Measurements from ENCODE around the gene TMEM14A. TPM values are rescaled to one million over a fixed set of nuclear protein-coding genes. Genes with fewer than 3 reads are reported as not detected.

Gene TMEM14A
- total RNA-seq, 2 experiments from 2014 or later, result 3.4 TPM

DNA sequence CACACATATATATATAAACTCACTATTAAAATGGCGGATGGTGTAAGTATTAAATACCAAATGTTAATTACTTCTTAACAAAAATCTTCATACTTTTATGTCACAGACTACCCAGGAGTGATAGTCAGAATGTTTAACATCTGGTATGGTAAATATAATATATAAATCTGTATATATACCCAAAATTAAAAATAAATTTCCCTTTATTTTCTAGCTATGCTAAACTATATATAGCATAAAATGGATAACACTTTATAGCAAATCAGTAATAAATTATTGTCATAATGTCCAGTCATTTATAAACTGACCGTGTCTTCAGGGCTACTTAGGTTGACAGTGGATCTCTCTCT is 55.3 kb downstream of the TMEM14A start:
- DNase-seq (no peak), ATAC-seq (ENCODE audit: poor library complexity) (no peak)
- POLR2A ChIA-PET, result no interaction called here
- Histone ChIP-seq H3K9me3 (ENCODE audit: control insufficient read depth in 1 of 2, insufficient read depth in 1 of 2, low read length in 2 of 2) (no peaks in the 10 kb centered on the region), H3K36me3 (ENCODE audit: insufficient read depth, low read length) (no peaks in the 10 kb centered on the region), H3K27me3 (ENCODE audit: control insufficient read depth in 1 of 2, insufficient read depth in 2 of 2, low read length in 2 of 2) (no peaks in the 10 kb centered on the region), H3K4me3 (ENCODE audit: low read length) (no peak overlapping the region), H3K27ac (ENCODE audit: low read depth in 1 of 2, low read length in 2 of 2) (no peak overlapping the region), H3K4me1 (ENCODE audit: insufficient read depth, low read length) (no peaks in the 10 kb centered on the region)
- Mint-ChIP-seq H3K9me3 (no peaks in the 10 kb centered on the region), H3K36me3 (ENCODE audit: low read depth) (no peaks in the 10 kb centered on the region), H3K27me3 (no peaks in the 10 kb centered on the region), H3K4me3 (no peak overlapping the region), H3K27ac (no peak overlapping the region), H3K4me1 (ENCODE audit: low read depth) (no peaks in the 10 kb centered on the region)
- CTCF ChIA-PET, result no interaction called here
- intact Hi-C loops (cut with DNase I, micrococcal nuclease), result loop anchor here (10.0 kb wide), 1 partner anchor 759 kb away; no protein-coding TSS in a partner anchor
- TF ChIP-seq, protein P1, sequence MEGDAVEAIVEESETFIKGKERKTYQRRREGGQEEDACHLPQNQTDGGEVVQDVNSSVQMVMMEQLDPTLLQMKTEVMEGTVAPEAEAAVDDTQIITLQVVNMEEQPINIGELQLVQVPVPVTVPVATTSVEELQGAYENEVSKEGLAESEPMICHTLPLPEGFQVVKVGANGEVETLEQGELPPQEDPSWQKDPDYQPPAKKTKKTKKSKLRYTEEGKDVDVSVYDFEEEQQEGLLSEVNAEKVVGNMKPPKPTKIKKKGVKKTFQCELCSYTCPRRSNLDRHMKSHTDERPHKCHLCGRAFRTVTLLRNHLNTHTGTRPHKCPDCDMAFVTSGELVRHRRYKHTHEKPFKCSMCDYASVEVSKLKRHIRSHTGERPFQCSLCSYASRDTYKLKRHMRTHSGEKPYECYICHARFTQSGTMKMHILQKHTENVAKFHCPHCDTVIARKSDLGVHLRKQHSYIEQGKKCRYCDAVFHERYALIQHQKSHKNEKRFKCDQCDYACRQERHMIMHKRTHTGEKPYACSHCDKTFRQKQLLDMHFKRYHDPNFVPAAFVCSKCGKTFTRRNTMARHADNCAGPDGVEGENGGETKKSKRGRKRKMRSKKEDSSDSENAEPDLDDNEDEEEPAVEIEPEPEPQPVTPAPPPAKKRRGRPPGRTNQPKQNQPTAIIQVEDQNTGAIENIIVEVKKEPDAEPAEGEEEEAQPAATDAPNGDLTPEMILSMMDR (IDR thresholded peaks at IDR 0.05), result no peak

DNA sequence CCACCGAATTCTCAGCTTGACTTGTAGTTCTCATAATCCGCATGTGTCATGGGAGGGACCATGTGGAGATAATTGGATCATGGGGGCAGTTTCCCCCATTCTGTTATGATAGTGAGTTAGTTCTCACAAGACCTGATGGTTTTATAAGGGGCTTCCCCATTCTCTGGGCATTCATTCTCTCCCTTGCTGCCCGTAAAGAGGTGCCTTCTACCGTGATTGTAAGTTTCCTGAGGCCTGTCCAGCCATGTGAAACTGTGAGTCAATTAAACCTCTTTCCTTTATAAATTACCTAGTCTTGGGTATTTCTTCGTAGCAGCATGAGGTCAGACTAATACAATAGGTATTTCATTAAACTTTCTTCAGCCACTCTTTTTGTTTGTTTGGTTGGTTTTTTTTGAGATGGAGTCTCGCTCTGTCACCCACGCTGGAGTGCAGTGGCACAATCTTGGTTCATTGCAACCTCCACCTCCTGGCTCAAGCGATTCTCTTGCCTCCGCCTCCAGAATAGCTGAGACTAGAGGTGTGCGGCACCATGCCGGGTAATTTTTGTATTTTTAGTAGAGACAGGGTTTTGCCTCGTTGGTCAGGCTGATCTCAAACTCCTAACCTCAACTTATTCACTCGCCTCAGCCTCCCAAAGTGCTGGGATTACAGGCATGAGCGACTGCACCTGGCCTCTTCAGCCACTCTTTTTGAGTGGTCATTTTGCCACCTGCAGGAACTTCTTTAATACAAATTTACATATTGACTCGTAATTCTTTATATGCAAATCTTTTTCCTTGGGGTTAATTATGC is 56.0 kb downstream of the TMEM14A start:
- CTCF ChIA-PET, result no interaction called here
- no peaks in the 10 kb centered on the region for H3K27me3 ChIP-seq (ENCODE audit: control insufficient read depth in 1 of 2, insufficient read depth in 2 of 2, low read length in 2 of 2)
- no peak overlapping the region for H3K27ac Mint-ChIP-seq
- DNase-seq (no peak), ATAC-seq (ENCODE audit: poor library complexity) (no peak)
- H3K9me3 ChIP-seq (ENCODE audit: control insufficient read depth in 1 of 2, insufficient read depth in 1 of 2, low read length in 2 of 2), result no peaks in the 10 kb centered on the region
- no peaks in the 10 kb centered on the region for H3K36me3 ChIP-seq (ENCODE audit: insufficient read depth, low read length)
- H3K36me3 Mint-ChIP-seq (ENCODE audit: low read depth), result no peaks in the 10 kb centered on the region
- TF ChIP-seq, protein P1 (IDR thresholded peaks at IDR 0.05), result no peak
- intact Hi-C loops (cut with DNase I, micrococcal nuclease), result loop anchor here (10.0 kb wide), 1 partner anchor 758 kb away; no protein-coding TSS in a partner anchor
- no peaks in the 10 kb centered on the region for H3K9me3 Mint-ChIP-seq
- H3K27ac ChIP-seq (ENCODE audit: low read depth in 1 of 2, low read length in 2 of 2), result no peak overlapping the region
- no peaks in the 10 kb centered on the region for H3K4me1 Mint-ChIP-seq (ENCODE audit: low read depth)
- no peaks in the 10 kb centered on the region for H3K4me1 ChIP-seq (ENCODE audit: insufficient read depth, low read length)
- POLR2A ChIA-PET, result no interaction called here
- no peak overlapping the region for H3K4me3 ChIP-seq (ENCODE audit: low read length)
- no peak overlapping the region for H3K4me3 Mint-ChIP-seq
- H3K27me3 Mint-ChIP-seq, result no peaks in the 10 kb centered on the region

DNA sequence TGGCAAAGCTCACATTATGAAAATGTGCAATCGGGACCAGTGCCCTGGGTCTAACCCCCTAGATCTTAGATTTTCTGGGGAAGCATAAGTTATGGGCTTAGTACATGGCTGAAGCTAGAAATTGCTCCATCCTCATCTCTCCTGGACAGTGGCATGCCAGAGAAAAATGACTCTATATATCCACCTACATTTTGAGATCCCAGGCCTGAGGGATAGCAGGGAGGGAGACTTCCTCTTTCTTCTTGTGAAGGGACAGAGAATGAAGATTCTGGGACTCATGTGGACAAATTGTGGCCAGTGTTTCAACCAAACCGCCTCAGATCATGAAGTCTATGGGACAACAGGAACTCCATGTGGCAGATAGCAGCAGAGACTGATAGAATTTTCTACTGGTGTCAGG is 57.0 kb downstream of the TMEM14A start:
- no peak overlapping the region for H3K4me3 ChIP-seq (ENCODE audit: low read length)
- no peaks in the 10 kb centered on the region for H3K4me1 ChIP-seq (ENCODE audit: insufficient read depth, low read length)
- Mint-ChIP-seq H3K4me1 (ENCODE audit: low read depth) (no peaks in the 10 kb centered on the region), H3K9me3 (no peaks in the 10 kb centered on the region), H3K27me3 (no peaks in the 10 kb centered on the region), H3K27ac (no peak overlapping the region), H3K4me3 (no peak overlapping the region), H3K36me3 (ENCODE audit: low read depth) (no peaks in the 10 kb centered on the region)
- ATAC-seq (ENCODE audit: poor library complexity), result no peak
- TF ChIP-seq, protein P1 (IDR thresholded peaks at IDR 0.05), result no peak
- CTCF ChIA-PET, result no interaction called here
- H3K9me3 ChIP-seq (ENCODE audit: control insufficient read depth in 1 of 2, insufficient read depth in 1 of 2, low read length in 2 of 2), result no peaks in the 10 kb centered on the region
- intact Hi-C loops (cut with DNase I, micrococcal nuclease), result loop anchor here (10.0 kb wide), 1 partner anchor 757 kb away; no protein-coding TSS in a partner anchor
- POLR2A ChIA-PET, result no interaction called here
- no peak overlapping the region for H3K27ac ChIP-seq (ENCODE audit: low read depth in 1 of 2, low read length in 2 of 2)
- no peak for DNase-seq
- no peaks in the 10 kb centered on the region for H3K27me3 ChIP-seq (ENCODE audit: control insufficient read depth in 1 of 2, insufficient read depth in 2 of 2, low read length in 2 of 2)
- no peaks in the 10 kb centered on the region for H3K36me3 ChIP-seq (ENCODE audit: insufficient read depth, low read length)
